Gastroesophageal sphincter (tissue), 4 donors: Measurements from ENCODE around the gene AKAP12. TPM values are rescaled to one million over a fixed set of nuclear protein-coding genes. Genes with fewer than 3 reads are reported as not detected.

Experiments used
- ATAC-seq: fragments of 150-250 bp; one replicate; pipeline ENCODE4 v1.9.1; 2016; ENCODE audit warnings: mild to moderate bottlenecking, moderate library complexity
- H3K27ac ChIP-seq, 4 donors: fragments of 200-600 bp; sonication (generic) in 3 of 4; 1 replicate in 3 of 4; 2 replicates in 1 of 4; pipeline ENCODE4 v1.5.1; 2016 to 2019
- H3K27me3 ChIP-seq: fragments of 200-600 bp; sonication (generic); one replicate; pipeline ENCODE4 v1.5.1; 2019
- H3K36me3 ChIP-seq, 2 donors: fragments of 200-600 bp; sonication (generic); one replicate each; pipeline ENCODE4 v1.5.1; 2019; ENCODE audit warnings: control low read depth in 1 of 2
- H3K4me1 ChIP-seq, 3 donors: fragments of 200-600 bp; sonication (generic); 1 replicate in 2 of 3; 2 replicates in 1 of 3; pipeline ENCODE4 v1.5.1; 2016 to 2019; ENCODE audit warnings: control low read depth in 2 of 3
- H3K4me3 ChIP-seq, 2 donors: fragments of 200-600 bp; sonication (generic); one replicate each; pipeline ENCODE4 v1.5.1; 2019; ENCODE audit warnings: mild to moderate bottlenecking in 1 of 2, moderate library complexity in 1 of 2
- H3K9me3 ChIP-seq, 3 donors: fragments of 200-600 bp; sonication (generic); one replicate each; pipeline ENCODE4 v1.5.1; 2017 to 2019; ENCODE audit warnings: control low read depth in 2 of 3
- EP300 ChIP-seq: sonication (generic); formaldehyde crosslinking; IDR thresholded peaks from one replicate; pipeline ENCODE4 v1.6.1; 2017; ENCODE audit warnings: antibody characterized with exemption, mild to moderate bottlenecking
- POLR2A ChIP-seq, 2 donors: fragments of 450-650 bp; IDR thresholded peaks; one replicate each; pipeline ENCODE4 v1.6.1; 2017; ENCODE audit warnings: antibody characterized with exemption in 2 of 2, mild to moderate bottlenecking in 2 of 2, moderate library complexity in 1 of 2
- POLR2AphosphoS5 ChIP-seq: sonication (generic); formaldehyde crosslinking; IDR thresholded peaks from one replicate; pipeline ENCODE4 v1.6.1; 2017; ENCODE audit warnings: antibody characterized with exemption
- WGBS, 2 donors: methylation state at CpG; one replicate each; pipeline ENCODE4 v1.1.5; 2018; ENCODE audit warnings: low coverage in 1 of 2; 5-methylcytosine and 5-hydroxymethylcytosine counted together
- total RNA-seq, 4 donors: library from RNA; depleted of rRNA; stranded (reverse); fragments of >200 nt; gene quantifications; one replicate each; pipeline ENCODE4 v1.1.0, GENCODE V29; 2016
- TF ChIP-seq, protein P1 (sequence below), 4 experiments: fragments of 200-600 bp in 2 of 4; fragments of 450-650 bp in 2 of 4; sonication (generic) in 1 of 4; IDR thresholded peaks; one replicate each; pipeline ENCODE4 v1.5.1; 2017 to 2019; ENCODE audit warnings: antibody characterized with exemption in 4 of 4, mild to moderate bottlenecking in 2 of 4, moderate library complexity in 2 of 4

The AKAP12 gene
- total RNA-seq, 4 donors from 2014 or later: 150 to 245 (median 185) TPM

DNA sequence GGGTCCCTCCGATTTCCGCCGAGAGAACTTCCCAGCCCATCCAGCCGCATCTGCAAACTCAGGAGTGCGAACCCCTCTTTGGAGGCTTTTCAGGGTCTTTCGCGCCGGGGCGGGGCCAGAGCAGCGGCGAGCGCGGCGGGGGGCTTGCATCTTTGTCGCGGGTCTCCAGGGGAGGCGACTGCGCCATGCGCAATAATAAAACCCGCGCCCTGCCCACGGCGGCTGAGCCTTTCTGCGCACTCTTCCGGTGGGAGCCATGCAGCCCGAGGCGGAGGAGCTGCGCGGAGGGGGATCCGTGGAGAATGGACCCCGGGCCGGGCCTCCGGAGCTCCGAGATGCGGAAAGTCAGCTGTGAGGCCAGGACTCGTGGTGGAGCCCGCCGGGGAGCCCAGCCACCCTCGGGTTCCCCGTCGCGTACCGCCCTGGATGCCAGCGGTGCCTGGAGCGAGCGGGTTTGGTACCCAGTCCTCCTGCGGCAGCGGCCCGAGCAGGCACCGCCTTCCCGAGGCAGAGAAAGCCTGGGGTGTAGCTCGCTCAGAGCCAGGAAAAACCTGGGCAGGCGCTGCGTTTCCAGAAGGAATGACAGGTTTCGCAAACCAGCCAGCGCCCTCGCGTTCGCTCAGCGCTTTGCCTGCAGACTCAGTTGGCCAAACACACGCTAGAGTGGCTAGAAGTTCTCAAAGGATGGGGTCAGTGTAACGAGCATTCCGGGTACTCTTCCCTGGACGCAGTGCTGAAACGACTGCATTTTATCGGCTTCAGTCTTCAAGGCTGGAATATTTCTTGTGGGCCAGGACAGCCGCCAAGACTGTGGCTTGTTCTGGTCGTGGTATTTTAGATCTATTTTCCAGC is 1.2 kb downstream of the AKAP12 start:
- 0 to 3% methylated on average over 5 to 11 of the region's 68 CpGs for WGBS, 2 donors
- ATAC-seq: peak; percentile 59

DNA sequence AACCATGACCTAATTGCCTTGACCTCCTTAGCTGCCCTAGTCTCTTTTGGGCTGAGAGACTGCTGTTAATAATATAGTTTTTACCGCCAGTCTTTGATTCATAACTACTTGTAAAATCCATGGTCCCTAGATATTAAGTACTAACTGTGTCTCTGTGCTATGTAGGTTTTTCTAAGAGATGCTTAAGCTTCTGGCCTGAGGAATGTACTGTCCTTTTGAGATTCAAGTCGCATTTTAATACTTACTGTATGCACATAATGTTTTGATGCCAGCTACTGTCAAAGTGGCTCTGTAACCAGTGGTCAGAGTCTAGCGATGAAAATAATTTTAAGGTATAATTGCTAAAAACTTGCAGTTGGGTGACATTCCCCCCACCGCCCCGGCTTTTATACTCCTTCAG is 2.1 kb downstream of the AKAP12 start:
- WGBS, 2 donors: 41 to 54% methylated on average over 4 to 5 of the region's 5 CpGs
- H3K27ac ChIP-seq: peak overlapping the region in 2 of 4 donors; percentile 95 to 97

More for the DNA sequence above, 1.2 kb downstream of the AKAP12 start:
- Histone ChIP-seq H3K4me1 (peaks cover 0 to 33% (median 0%) of the 10 kb centered on the region in 3 donors), H3K9me3 (no peaks in the 10 kb centered on the region), H3K4me3 (peak overlapping the region; percentile 89 to 94), H3K27ac (peak overlapping the region; percentile 90 to 97 (median 96)), H3K36me3 (no peaks in the 10 kb centered on the region), H3K27me3 (no peaks in the 10 kb centered on the region)
- peak; percentile 45 to 60 for TF ChIP-seq POLR2A (IDR thresholded peaks at IDR 0.05)
- TF ChIP-seq POLR2AphosphoS5: peak; percentile 77
- TF ChIP-seq, protein P1, sequence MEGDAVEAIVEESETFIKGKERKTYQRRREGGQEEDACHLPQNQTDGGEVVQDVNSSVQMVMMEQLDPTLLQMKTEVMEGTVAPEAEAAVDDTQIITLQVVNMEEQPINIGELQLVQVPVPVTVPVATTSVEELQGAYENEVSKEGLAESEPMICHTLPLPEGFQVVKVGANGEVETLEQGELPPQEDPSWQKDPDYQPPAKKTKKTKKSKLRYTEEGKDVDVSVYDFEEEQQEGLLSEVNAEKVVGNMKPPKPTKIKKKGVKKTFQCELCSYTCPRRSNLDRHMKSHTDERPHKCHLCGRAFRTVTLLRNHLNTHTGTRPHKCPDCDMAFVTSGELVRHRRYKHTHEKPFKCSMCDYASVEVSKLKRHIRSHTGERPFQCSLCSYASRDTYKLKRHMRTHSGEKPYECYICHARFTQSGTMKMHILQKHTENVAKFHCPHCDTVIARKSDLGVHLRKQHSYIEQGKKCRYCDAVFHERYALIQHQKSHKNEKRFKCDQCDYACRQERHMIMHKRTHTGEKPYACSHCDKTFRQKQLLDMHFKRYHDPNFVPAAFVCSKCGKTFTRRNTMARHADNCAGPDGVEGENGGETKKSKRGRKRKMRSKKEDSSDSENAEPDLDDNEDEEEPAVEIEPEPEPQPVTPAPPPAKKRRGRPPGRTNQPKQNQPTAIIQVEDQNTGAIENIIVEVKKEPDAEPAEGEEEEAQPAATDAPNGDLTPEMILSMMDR (IDR thresholded peaks at IDR 0.05): peak in 3 of 4 experiments; percentile 6 to 24 (median 12)
- no peak for TF ChIP-seq EP300

DNA sequence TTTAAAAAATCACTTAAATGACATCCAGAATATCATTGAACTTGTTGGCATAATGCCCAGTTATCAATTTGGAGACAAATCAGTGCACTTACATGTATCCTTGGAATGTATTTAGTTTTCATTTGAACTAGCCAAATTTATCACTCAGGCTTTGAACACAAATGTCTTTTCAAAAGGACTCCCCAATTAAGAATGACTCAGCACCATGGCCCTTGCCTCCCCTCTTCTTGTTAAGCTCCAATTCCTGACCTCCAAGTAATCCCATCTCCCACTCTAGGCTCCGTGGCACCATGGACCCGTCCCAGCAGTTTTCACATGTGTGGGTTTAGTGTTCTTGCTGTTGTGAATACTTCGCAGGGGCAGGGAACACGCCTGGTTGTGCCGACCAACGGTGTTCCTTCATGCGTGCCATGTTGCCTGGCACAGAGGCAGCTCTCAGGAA is 2.7 kb downstream of the AKAP12 start:
- ATAC-seq: no peak
- H3K36me3 ChIP-seq: no peaks in the 10 kb centered on the region
- TF ChIP-seq, protein P1 (IDR thresholded peaks at IDR 0.05): no peak
- TF ChIP-seq POLR2AphosphoS5: peak; percentile 19
- H3K27me3 ChIP-seq: no peaks in the 10 kb centered on the region
- 20 to 50% methylated on average over 2 to 5 of the region's 7 CpGs for WGBS, 2 donors
- H3K27ac ChIP-seq: peak overlapping the region in 2 of 4 donors; percentile 26 to 95
- H3K4me3 ChIP-seq: peak overlapping the region in 1 of 2 donors; percentile 94
- peaks cover 0 to 47% (median 0%) of the 10 kb centered on the region in 3 donors for H3K4me1 ChIP-seq
- no peaks in the 10 kb centered on the region for H3K9me3 ChIP-seq

More for the DNA sequence above, 2.1 kb downstream of the AKAP12 start:
- Histone ChIP-seq H3K36me3 (no peaks in the 10 kb centered on the region), H3K4me1 (peaks cover 0 to 41% (median 0%) of the 10 kb centered on the region in 3 donors), H3K9me3 (no peaks in the 10 kb centered on the region), H3K27me3 (no peaks in the 10 kb centered on the region), H3K4me3 (peak overlapping the region; percentile 89 to 94)
- TF ChIP-seq EP300 (no peak), POLR2AphosphoS5 (no peak), POLR2A (IDR thresholded peaks at IDR 0.05) (no peak)
- TF ChIP-seq, protein P1 (IDR thresholded peaks at IDR 0.05): no peak
- ATAC-seq: no peak

DNA sequence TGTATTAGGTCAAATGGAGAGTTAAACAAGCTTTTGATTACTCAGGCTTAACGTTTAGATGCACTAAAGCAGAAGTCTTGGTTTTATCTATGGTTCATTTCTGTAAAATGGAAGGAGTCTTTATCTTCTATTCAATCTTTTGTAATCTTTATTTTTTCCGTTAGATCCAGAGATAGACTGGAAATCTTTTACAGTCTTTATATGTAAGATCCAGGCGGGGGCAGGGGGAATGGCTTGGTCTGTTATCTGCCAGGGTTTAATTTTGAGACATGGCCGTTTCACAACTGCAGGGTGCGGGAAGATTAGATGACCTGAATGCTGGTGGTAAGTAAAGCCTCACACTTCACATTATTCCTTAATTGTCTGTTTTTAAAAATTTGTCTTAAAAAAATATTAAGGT is 3.7 kb downstream of the AKAP12 start:
- Histone ChIP-seq H3K36me3 (no peaks in the 10 kb centered on the region), H3K4me3 (no peak overlapping the region), H3K4me1 (peaks cover 0 to 57% (median 0%) of the 10 kb centered on the region in 3 donors), H3K27ac (peak overlapping the region in 1 of 4 donors; percentile 26), H3K27me3 (no peaks in the 10 kb centered on the region), H3K9me3 (no peaks in the 10 kb centered on the region)
- TF ChIP-seq POLR2A (IDR thresholded peaks at IDR 0.05) (no peak), POLR2AphosphoS5 (no peak), EP300 (no peak)
- TF ChIP-seq, protein P1 (IDR thresholded peaks at IDR 0.05): no peak
- no peak for ATAC-seq
- 51 to 61% methylated on average over 5 of the region's 5 CpGs for WGBS, 2 donors
